ENCODE results near the gene LDLRAD3. TPM values are rescaled to one million over a fixed set of nuclear protein-coding genes. Genes with fewer than 3 reads are reported as not detected.
"Not testable (repeated sequence)": the region's sequence is repeated elsewhere in the genome, so short reads cannot be mapped to it uniquely, and the experiment has no call there.

LDLRAD3 gene
- polyA plus RNA-seq, 3 donors, result 7.3 to 14.1 (median 10.4) TPM

DNA sequence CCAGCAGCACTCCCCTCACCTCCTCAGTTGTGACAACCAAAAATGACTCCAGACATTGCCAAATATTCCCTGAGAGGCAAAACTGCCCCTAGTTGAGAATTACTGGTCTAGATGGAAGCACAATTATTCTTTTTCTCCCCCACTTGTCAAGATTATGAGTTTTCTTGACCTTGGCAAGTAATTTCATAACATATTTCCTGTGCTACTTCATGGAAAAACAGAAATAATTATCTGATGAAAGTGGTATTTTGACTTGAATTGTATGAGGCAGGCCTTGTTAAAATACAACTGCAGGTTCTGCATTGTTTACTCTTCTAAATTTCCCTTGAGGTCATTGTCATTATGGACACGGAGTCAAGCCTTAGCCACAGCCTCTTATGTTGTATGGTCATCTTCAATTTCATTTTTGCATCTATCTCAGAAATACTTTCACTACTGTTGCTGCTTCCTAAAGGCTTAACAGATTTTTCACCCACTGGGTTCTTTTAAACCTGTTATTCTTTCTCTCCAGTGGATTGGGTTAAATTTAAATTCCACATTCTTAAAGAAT, 32.2 kb upstream of the LDLRAD3 start:
- H3K9me3 ChIP-seq (replicated peaks in 1 of 2; ENCODE audit: control insufficient read depth in 1 of 2, insufficient read depth in 1 of 2, low read length in 2 of 2), result no peaks in the 10 kb centered on the region
- no peaks in the 10 kb centered on the region for H3K27me3 ChIP-seq (ENCODE audit: control insufficient read depth in 2 of 2, insufficient read depth in 2 of 2, low read length in 2 of 2)
- no peak overlapping the region for H2AFZ ChIP-seq (ENCODE audit: insufficient read depth, low read depth, low read length, poor library complexity, severe bottlenecking)
- H3K27ac ChIP-seq (ENCODE audit: low read depth in 1 of 2, low read length in 2 of 2), result no peak overlapping the region
- Mint-ChIP-seq H3K4me1 (peaks cover 19% of the 10 kb centered on the region), H3K27me3 (ENCODE audit: low read depth in 3 of 3) (peaks cover 0 to 3% (median 2%) of the 10 kb centered on the region in 3 donors), H3K27ac (no peak overlapping the region), H3K4me3 (no peak overlapping the region), H3K36me3 (no peaks in the 10 kb centered on the region), H3K9me3 (peaks cover 0 to 2% (median 0%) of the 10 kb centered on the region in 7 donors)
- no peak overlapping the region for H3K9ac ChIP-seq (ENCODE audit: insufficient read depth, low read length, poor library complexity, severe bottlenecking)
- no peaks in the 10 kb centered on the region for H4K20me1 ChIP-seq (ENCODE audit: insufficient read depth, low read length)
- no peaks in the 10 kb centered on the region for H3K36me3 ChIP-seq (replicated peaks in 1 of 2; ENCODE audit: control insufficient read depth in 1 of 2, insufficient read depth in 2 of 2, low read length in 2 of 2)
- no peak overlapping the region for H3K4me2 ChIP-seq (replicated peaks; ENCODE audit: extremely low read depth, low read length, poor library complexity, severe bottlenecking)
- H3K4me1 ChIP-seq (ENCODE audit: control insufficient read depth in 1 of 2, insufficient read depth in 2 of 2, low read length in 2 of 2), result peaks cover 6 to 21% of the 10 kb centered on the region in 2 donors
- no peak for DNase-seq
- no peaks in the 10 kb centered on the region for H3K79me2 ChIP-seq (ENCODE audit: insufficient read depth, low read length)
- no peak for TF ChIP-seq CTCF (IDR thresholded peaks at IDR 0.05)
- intact Hi-C loops (cut with micrococcal nuclease), result no loop called here
- WGBS (ENCODE audit: insufficient coverage), result 22% methylated on average over 1 of the region's 1 CpG
- H3K4me3 ChIP-seq (replicated peaks in 1 of 3; ENCODE audit: low read depth in 2 of 3, low read length in 3 of 3), result no peak overlapping the region

DNA sequence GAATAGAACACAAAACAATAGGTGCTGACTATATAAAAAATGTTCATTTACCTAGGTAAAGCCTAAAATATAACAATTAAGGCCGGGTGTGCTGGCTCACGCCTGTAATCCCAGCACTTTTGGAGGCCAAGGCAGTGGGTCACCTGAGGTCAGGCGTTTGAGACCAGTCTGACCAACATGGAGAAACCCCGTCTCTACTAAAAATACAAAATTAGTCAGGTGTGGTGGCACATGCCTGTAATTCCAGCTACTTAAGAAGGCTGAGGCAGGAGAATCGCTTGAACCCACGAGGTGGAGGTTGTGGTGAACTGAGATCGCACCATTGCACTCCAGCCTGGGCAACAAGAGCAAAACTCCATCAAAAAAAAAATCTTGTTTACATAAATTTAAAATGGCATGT, 31.4 kb upstream of the LDLRAD3 start:
- H3K4me3 ChIP-seq (replicated peaks in 1 of 3; ENCODE audit: low read depth in 2 of 3, low read length in 3 of 3); H3K79me2 ChIP-seq (ENCODE audit: insufficient read depth, low read length); H3K4me3 Mint-ChIP-seq; H3K36me3 Mint-ChIP-seq; H2AFZ ChIP-seq (ENCODE audit: insufficient read depth, low read depth, low read length, poor library complexity, severe bottlenecking); H3K9me3 Mint-ChIP-seq; H3K36me3 ChIP-seq (replicated peaks in 1 of 2; ENCODE audit: control insufficient read depth in 1 of 2, insufficient read depth in 2 of 2, low read length in 2 of 2); H4K20me1 ChIP-seq (ENCODE audit: insufficient read depth, low read length); intact Hi-C loops (cut with micrococcal nuclease); DNase-seq; H3K9me3 ChIP-seq (replicated peaks in 1 of 2; ENCODE audit: control insufficient read depth in 1 of 2, insufficient read depth in 1 of 2, low read length in 2 of 2); H3K4me2 ChIP-seq (replicated peaks; ENCODE audit: extremely low read depth, low read length, poor library complexity, severe bottlenecking); H3K27ac ChIP-seq (ENCODE audit: low read depth in 1 of 2, low read length in 2 of 2); H3K27ac Mint-ChIP-seq; H3K27me3 ChIP-seq (ENCODE audit: control insufficient read depth in 2 of 2, insufficient read depth in 2 of 2, low read length in 2 of 2); H3K27me3 Mint-ChIP-seq (ENCODE audit: low read depth in 3 of 3); H3K9ac ChIP-seq (ENCODE audit: insufficient read depth, low read length, poor library complexity, severe bottlenecking): not testable (repeated sequence)
- WGBS (ENCODE audit: insufficient coverage), result 100% methylated on average over 2 of the region's 7 CpGs
- peaks cover 19% of the 10 kb centered on the region for H3K4me1 Mint-ChIP-seq
- H3K4me1 ChIP-seq (ENCODE audit: control insufficient read depth in 1 of 2, insufficient read depth in 2 of 2, low read length in 2 of 2), result peaks cover 6 to 21% of the 10 kb centered on the region in 2 donors
